ENCODE measurements around the gene BMAL1.
A peak's percentile ranks its signal among the peaks of the same experiment; 100 is the strongest.

BMAL1 gene

GRCh38 chr11:13276832-13277767 lies 490 bp upstream of the BMAL1 start:
- DNase-seq: peak; percentile 98
- H3K4me3 Mint-ChIP-seq: peak overlapping the region; percentile 94
- H3K36me3 Mint-ChIP-seq: peaks cover 9% of the 10 kb centered on the region
- no peaks in the 10 kb centered on the region for H3K9me3 Mint-ChIP-seq
- CTCF ChIA-PET: interaction anchor here (0.8 to 2.7 kb wide), 4 partner anchors 10 to 68 kb away, joined by 3 to 16 read pairs (median 4); no protein-coding TSS in a partner anchor
- peaks cover 42% of the 10 kb centered on the region for H3K4me1 Mint-ChIP-seq
- peaks cover 44% of the 10 kb centered on the region for H3K27me3 Mint-ChIP-seq
- H3K27ac Mint-ChIP-seq: peak overlapping the region; percentile 78

- peaks cover 47% of the 10 kb centered on the region for H3K4me1 Mint-ChIP-seq
Observed at GRCh38 chr11:13278609-13279486, 1.3 kb downstream of the BMAL1 start.

DNA sequence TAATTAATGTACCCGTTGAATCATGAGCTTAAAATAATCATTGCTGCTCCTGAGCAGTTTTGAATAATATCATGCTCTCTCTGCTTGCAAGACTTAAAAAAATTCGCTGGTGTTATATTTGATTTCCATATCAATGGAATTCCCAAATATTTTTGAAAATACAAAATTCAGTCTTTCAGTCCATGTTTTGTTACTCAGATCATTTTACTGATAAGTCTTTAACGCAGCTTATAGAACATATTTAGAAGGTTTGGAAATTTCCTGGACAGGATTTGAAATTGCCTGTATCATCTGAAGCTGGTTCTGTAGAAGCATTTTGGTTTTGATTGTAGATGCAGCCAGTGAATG lies 1.9 kb downstream of the BMAL1 start:
- no peaks in the 10 kb centered on the region for H3K9me3 Mint-ChIP-seq

More at GRCh38 chr11:13278609-13279486, 1.3 kb downstream of the BMAL1 start:
- CTCF ChIA-PET: interaction anchor here (0.9 to 4.5 kb wide), 8 partner anchors 30 to 104 kb away, joined by 3 to 32 read pairs (median 4); no protein-coding TSS in a partner anchor
- DNase-seq: no peak
- Mint-ChIP-seq H3K9me3 (no peaks in the 10 kb centered on the region), H3K27ac (peak overlapping the region; percentile 80), H3K4me3 (peak overlapping the region; percentile 76), H3K27me3 (peaks cover 37% of the 10 kb centered on the region), H3K36me3 (peaks cover 9% of the 10 kb centered on the region)

GRCh38 chr11:13280092-13280722 lies 2.6 kb downstream of the BMAL1 start:
- Mint-ChIP-seq H3K36me3 (peaks cover 9% of the 10 kb centered on the region), H3K4me3 (peak overlapping the region; percentile 76), H3K4me1 (peaks cover 50% of the 10 kb centered on the region), H3K27ac (peak overlapping the region; percentile 4), H3K27me3 (peaks cover 29% of the 10 kb centered on the region), H3K9me3 (no peaks in the 10 kb centered on the region)
- DNase-seq: no peak
- CTCF ChIA-PET: interaction anchor here (1.3 to 4.5 kb wide), 2 partner anchors 52 to 56 kb away, joined by 4 to 32 read pairs; no protein-coding TSS in a partner anchor

More for the DNA sequence above, 1.9 kb downstream of the BMAL1 start:
- H3K27me3 Mint-ChIP-seq: peaks cover 34% of the 10 kb centered on the region
- CTCF ChIA-PET: interaction anchor here (1.0 to 4.5 kb wide), 5 partner anchors 40 to 70 kb away, joined by 3 to 32 read pairs (median 4); no protein-coding TSS in a partner anchor
- H3K36me3 Mint-ChIP-seq: peaks cover 9% of the 10 kb centered on the region
- H3K4me1 Mint-ChIP-seq: peaks cover 47% of the 10 kb centered on the region
- DNase-seq: no peak
- peak overlapping the region; percentile 76 for H3K4me3 Mint-ChIP-seq
- H3K27ac Mint-ChIP-seq: peak overlapping the region; percentile 80

DNA sequence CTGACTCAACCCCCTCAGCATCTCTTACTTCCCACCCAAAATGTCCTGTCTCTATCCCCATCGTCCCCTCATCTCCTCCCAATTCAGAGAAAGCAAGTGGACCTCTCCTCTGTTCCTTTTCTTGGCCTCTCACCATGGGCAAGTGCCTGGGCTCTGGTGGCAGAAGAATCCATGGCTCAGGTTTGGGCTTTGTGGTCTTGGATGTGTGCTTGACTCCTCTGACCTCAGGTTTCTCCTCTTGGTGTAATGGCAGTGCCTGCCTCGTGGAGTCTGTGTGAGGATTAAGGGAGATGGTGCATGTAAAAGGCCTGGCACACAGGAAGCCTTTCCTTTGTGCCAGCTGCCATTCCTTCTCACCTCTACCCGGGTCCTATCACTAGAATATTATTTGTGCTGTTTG lies 3.2 kb downstream of the BMAL1 start:
- CTCF ChIA-PET: interaction anchor here (4.5 kb wide), 1 partner anchor 56 kb away, joined by 32 read pairs; no protein-coding TSS in a partner anchor
- H3K4me3 Mint-ChIP-seq: no peak overlapping the region
- no peaks in the 10 kb centered on the region for H3K9me3 Mint-ChIP-seq
- peaks cover 9% of the 10 kb centered on the region for H3K36me3 Mint-ChIP-seq
- peaks cover 51% of the 10 kb centered on the region for H3K4me1 Mint-ChIP-seq
- peaks cover 25% of the 10 kb centered on the region for H3K27me3 Mint-ChIP-seq
- no peak for DNase-seq
- H3K27ac Mint-ChIP-seq: no peak overlapping the region

- no peak overlapping the region for H3K27ac Mint-ChIP-seq
- peaks cover 9% of the 10 kb centered on the region for H3K36me3 Mint-ChIP-seq
- CTCF ChIA-PET: no interaction called here
- no peak overlapping the region for H3K4me3 Mint-ChIP-seq
- no peaks in the 10 kb centered on the region for H3K9me3 Mint-ChIP-seq
- DNase-seq: no peak
- H3K4me1 Mint-ChIP-seq: peaks cover 63% of the 10 kb centered on the region
- peaks cover 6% of the 10 kb centered on the region for H3K27me3 Mint-ChIP-seq
Observed at GRCh38 chr11:13283636-13284035, 6.0 kb downstream of the BMAL1 start.

- Mint-ChIP-seq H3K4me1 (peaks cover 54% of the 10 kb centered on the region), H3K4me3 (no peak overlapping the region), H3K9me3 (peaks cover 2% of the 10 kb centered on the region), H3K27ac (no peak overlapping the region), H3K27me3 (no peaks in the 10 kb centered on the region), H3K36me3 (peaks cover 14% of the 10 kb centered on the region)
- DNase-seq: no peak
- CTCF ChIA-PET: interaction anchor here (1.5 to 5.1 kb wide), 2 partner anchors 11 to 50 kb away, joined by 4 to 28 read pairs; no protein-coding TSS in a partner anchor
Observed at GRCh38 chr11:13284776-13285588, 7.4 kb downstream of the BMAL1 start.

DNA sequence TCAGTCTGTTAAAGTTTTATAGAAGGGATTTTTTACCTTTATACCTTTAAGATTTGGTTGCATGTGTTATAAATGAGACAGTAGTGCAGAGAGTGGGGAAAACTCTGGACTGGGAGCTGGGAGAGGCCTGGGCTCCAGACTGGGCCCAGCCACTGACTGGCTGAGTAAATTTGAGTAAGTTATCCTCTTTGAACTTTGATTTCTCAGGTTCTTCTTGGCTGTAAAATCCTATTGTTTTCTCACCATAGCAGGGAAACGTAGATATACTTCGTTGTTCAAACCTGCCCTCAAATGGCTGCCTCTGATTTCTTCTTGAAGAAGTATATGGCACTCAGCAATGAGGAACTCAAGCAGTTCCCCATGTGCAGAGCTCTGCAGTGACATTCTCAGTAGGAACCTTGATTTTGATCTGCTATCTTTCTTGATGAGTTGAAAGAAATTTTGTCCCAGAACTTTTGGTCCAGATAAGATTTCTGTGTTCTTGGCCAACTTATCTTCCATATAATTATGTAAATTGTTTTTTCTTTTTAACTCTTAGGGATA lies 8.8 kb downstream of the BMAL1 start:
- peaks cover 2% of the 10 kb centered on the region for H3K9me3 Mint-ChIP-seq
- peaks cover 10% of the 10 kb centered on the region for H3K36me3 Mint-ChIP-seq
- no peaks in the 10 kb centered on the region for H3K27me3 Mint-ChIP-seq
- no peak overlapping the region for H3K4me3 Mint-ChIP-seq
- no peak overlapping the region for H3K27ac Mint-ChIP-seq
- CTCF ChIA-PET: interaction anchor here (1.2 to 5.1 kb wide), 3 partner anchors 10 to 49 kb away, joined by 3 to 28 read pairs (median 4); no protein-coding TSS in a partner anchor
- H3K4me1 Mint-ChIP-seq: peaks cover 41% of the 10 kb centered on the region
- DNase-seq: no peak

- peaks cover 34% of the 10 kb centered on the region for H3K4me1 Mint-ChIP-seq
- peaks cover 8% of the 10 kb centered on the region for H3K36me3 Mint-ChIP-seq
- H3K27me3 Mint-ChIP-seq: no peaks in the 10 kb centered on the region
- no peak overlapping the region for H3K27ac Mint-ChIP-seq
- H3K9me3 Mint-ChIP-seq: peaks cover 2% of the 10 kb centered on the region
- CTCF ChIA-PET: interaction anchor here (0.6 to 5.1 kb wide), 6 partner anchors 10 to 684 kb away, joined by 3 to 28 read pairs (median 4); no protein-coding TSS in a partner anchor
- DNase-seq: no peak
- H3K4me3 Mint-ChIP-seq: no peak overlapping the region
Observed at GRCh38 chr11:13287036-13287435, 9.4 kb downstream of the BMAL1 start.

- Mint-ChIP-seq H3K27me3 (no peaks in the 10 kb centered on the region), H3K36me3 (peaks cover 8% of the 10 kb centered on the region), H3K9me3 (peaks cover 2% of the 10 kb centered on the region), H3K4me3 (no peak overlapping the region), H3K4me1 (peaks cover 32% of the 10 kb centered on the region), H3K27ac (no peak overlapping the region)
- no peak for DNase-seq
- CTCF ChIA-PET: interaction anchor here (0.6 to 5.1 kb wide), 6 partner anchors 11 to 685 kb away, joined by 3 to 28 read pairs (median 4); no protein-coding TSS in a partner anchor
Observed at GRCh38 chr11:13287681-13288080, 10.1 kb downstream of the BMAL1 start.

DNA sequence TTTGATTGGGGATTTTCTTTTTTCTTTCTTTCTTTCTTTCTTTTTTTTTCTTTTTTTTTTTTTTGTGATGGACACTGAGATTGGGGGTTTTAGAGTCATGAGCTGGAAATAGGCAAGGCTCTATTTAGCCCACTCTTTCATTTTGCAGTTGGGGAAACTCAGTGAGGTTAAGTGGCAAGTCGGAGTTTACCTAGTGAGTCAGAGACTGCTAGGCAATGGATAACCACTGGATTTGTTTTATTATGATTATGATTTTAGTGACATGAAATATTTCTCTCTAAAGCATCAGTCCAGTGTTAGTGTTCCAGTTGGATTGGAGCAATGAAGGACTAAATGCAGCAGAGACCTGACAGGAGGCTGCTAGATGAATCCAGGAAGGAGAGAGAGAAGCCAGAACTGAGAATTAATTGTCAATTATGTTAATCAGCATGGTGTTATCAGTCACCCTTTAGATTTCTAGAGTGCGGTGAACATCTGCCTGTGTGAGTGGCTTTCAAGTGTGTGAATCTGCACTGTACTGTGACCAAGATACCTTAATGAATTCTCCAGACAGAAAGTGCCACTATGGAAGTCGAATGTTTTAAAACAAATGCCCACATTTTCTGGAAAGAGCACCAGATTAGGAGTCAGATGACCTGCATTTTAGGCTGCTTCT lies 10.9 kb downstream of the BMAL1 start:
- Mint-ChIP-seq H3K4me3 (no peak overlapping the region), H3K4me1 (peaks cover 31% of the 10 kb centered on the region), H3K27ac (no peak overlapping the region), H3K36me3 (peaks cover 8% of the 10 kb centered on the region), H3K27me3 (no peaks in the 10 kb centered on the region), H3K9me3 (peaks cover 2% of the 10 kb centered on the region)
- no peak for DNase-seq
- CTCF ChIA-PET: interaction anchor here (1.5 to 5.1 kb wide), 2 partner anchors 47 to 65 kb away, joined by 3 to 28 read pairs; no protein-coding TSS in a partner anchor

GRCh38 chr11:13289081-13289480 lies 11.5 kb downstream of the BMAL1 start:
- CTCF ChIA-PET: interaction anchor here (1.5 to 5.1 kb wide), 2 partner anchors 46 to 64 kb away, joined by 3 to 28 read pairs; no protein-coding TSS in a partner anchor
- Mint-ChIP-seq H3K4me1 (peaks cover 33% of the 10 kb centered on the region), H3K36me3 (peaks cover 8% of the 10 kb centered on the region), H3K27me3 (no peaks in the 10 kb centered on the region), H3K4me3 (no peak overlapping the region), H3K9me3 (peaks cover 2% of the 10 kb centered on the region), H3K27ac (no peak overlapping the region)
- DNase-seq: no peak

Data from activated naive CD4-positive, alpha-beta T cell treated with anti-CD3 and anti-CD28 coated beads, Interleukin-2, amount 10 ng/mL, durations not matched to agents 7 days and 5 days (primary cell).